T-helper 1 cell treated with Interleukin-12 subunit alpha and Interleukin-12 subunit beta and Interleukin-4 antibody, amounts not matched to agents 30 μg/mL and 1 μg/mL, for 36 hours (primary cell): ENCODE measurements around the gene RNF13.

Experiments used
- H3K27ac Mint-ChIP-seq: one replicate; pipeline ENCODE4 v1.8.0; 2021; ENCODE audit warnings: mild to moderate bottlenecking, mixed read lengths
- H3K27me3 Mint-ChIP-seq: one replicate; pipeline ENCODE4 v1.8.0; 2021; ENCODE audit warnings: low read depth, mixed read lengths
- H3K36me3 Mint-ChIP-seq: one replicate; pipeline ENCODE4 v1.8.0; 2021; ENCODE audit warnings: low read depth, mixed read lengths
- H3K4me1 Mint-ChIP-seq: one replicate; pipeline ENCODE4 v1.8.0; 2021; ENCODE audit warnings: low read depth, mixed read lengths
- H3K4me3 Mint-ChIP-seq: one replicate; pipeline ENCODE4 v1.8.0; 2021; ENCODE audit warnings: mild to moderate bottlenecking, moderate library complexity, mixed read lengths
- H3K9me3 Mint-ChIP-seq: one replicate; pipeline ENCODE4 v1.8.0; 2021; ENCODE audit warnings: mixed read lengths

The RNF13 gene

DNA sequence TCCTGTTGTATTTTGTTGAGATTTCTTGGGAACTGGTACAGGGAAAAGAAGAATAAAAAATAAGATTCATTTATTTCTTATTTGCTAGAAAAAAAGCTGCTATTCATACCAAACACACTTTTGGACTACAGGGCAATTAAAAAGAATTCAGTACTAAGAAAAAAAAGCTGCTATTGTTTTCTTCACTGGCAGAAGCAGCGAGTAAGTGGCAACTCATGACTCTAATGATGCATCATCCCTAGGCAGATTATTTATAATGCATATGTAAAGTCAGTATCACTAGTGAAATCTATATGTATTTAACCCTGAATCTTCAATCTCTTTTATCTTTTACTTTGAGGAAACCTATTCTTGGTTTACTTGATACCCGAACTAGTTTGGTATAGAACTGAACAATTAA is 142.4 kb downstream of the RNF13 start:
- Mint-ChIP-seq H3K9me3 (no peaks in the 10 kb centered on the region), H3K27ac (no peak overlapping the region), H3K4me3 (no peak overlapping the region), H3K36me3 (peaks cover under 1% of the 10 kb centered on the region), H3K27me3 (no peaks in the 10 kb centered on the region), H3K4me1 (peaks cover 12% of the 10 kb centered on the region)

DNA sequence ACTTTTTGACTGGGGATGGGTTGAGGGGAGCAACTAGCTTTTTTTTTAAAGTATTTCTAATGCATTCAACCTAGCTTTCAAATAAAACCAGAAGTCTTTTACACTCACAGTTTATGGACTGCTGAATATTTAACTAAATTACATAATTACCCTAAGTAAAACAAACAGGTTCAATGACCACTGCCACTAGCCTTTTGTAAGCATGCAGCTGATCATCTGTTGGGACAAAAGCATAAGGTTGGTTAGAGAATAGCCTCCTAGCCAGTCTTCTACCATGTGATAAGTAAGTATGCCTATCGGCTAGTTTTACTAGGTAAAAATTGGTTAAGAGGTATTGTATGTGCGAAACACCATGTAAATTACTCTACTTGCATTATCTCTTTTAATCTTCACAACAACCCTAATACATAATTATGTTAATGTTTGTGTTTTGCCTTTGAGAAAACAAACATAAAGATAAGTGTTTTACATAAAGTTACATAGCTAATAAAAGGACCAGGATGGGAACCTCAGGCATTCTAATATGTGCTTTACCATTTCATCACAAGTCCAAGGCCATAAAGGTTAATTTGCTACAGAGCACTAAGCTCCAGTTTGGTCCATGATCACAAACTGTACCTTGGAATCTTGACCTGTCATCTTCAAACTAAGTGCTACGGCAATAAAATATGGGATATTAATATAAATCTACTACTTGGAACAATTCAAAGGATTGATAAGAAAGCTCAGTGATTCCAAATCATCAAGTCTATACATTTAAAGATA is 144.5 kb downstream of the RNF13 start:
- peaks cover 12% of the 10 kb centered on the region for H3K4me1 Mint-ChIP-seq
- H3K4me3 Mint-ChIP-seq: no peak overlapping the region
- H3K9me3 Mint-ChIP-seq: no peaks in the 10 kb centered on the region
- no peaks in the 10 kb centered on the region for H3K27me3 Mint-ChIP-seq
- H3K27ac Mint-ChIP-seq: no peak overlapping the region
- H3K36me3 Mint-ChIP-seq: peaks cover 4% of the 10 kb centered on the region

DNA sequence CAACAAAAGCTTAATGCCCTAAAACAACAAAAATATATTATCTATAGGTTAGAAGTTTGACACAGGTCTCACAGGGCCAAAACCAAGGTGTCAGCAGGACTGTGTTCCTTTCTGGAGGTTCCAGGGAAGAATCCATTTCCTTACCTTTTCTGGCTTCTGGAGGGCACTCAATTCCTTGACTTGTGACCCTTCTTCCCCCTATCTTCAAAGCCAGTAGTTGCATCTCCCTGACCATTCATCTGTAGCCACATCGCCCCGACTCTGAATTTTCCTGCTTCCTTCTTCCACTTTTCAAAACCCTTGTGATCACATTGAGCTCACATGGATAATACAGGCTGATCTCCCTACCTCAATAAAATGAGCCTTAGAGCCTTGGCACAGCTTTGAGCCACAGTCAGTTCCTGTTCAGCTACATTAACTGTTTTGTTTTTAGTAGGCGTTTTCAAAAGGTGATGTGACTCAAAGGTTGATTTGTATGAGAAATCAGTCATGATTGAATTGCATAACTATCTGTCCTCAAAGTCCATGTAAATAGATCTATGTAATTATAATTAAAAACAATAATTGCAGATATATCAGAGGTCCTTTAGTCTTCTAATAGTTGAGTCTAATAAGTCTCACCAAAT is 145.3 kb downstream of the RNF13 start:
- H3K9me3 Mint-ChIP-seq: no peaks in the 10 kb centered on the region
- H3K27me3 Mint-ChIP-seq: no peaks in the 10 kb centered on the region
- peaks cover 4% of the 10 kb centered on the region for H3K36me3 Mint-ChIP-seq
- H3K4me1 Mint-ChIP-seq: peaks cover 12% of the 10 kb centered on the region
- H3K4me3 Mint-ChIP-seq: no peak overlapping the region
- H3K27ac Mint-ChIP-seq: no peak overlapping the region

DNA sequence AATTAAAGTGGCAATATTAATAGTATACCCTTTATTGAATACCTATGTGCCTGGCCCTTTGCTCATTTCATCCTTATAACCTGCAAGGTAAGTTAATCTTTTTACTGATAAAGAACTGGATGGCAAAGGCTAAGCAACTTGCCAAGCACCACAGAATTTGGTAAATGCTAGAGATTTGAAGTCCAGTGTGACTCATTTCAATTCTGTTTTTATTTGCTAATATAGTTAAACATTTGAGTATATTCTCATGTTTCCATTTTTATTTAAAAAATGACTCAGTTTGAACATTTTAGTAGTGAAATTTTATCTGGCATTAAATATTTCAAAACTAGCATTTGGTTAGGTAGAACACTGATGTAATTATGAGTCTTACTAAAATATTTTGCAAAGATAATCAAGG is 146.4 kb downstream of the RNF13 start:
- no peaks in the 10 kb centered on the region for H3K27me3 Mint-ChIP-seq
- H3K4me1 Mint-ChIP-seq: peaks cover 8% of the 10 kb centered on the region
- H3K27ac Mint-ChIP-seq: no peak overlapping the region
- no peaks in the 10 kb centered on the region for H3K9me3 Mint-ChIP-seq
- peaks cover 4% of the 10 kb centered on the region for H3K36me3 Mint-ChIP-seq
- H3K4me3 Mint-ChIP-seq: no peak overlapping the region

DNA sequence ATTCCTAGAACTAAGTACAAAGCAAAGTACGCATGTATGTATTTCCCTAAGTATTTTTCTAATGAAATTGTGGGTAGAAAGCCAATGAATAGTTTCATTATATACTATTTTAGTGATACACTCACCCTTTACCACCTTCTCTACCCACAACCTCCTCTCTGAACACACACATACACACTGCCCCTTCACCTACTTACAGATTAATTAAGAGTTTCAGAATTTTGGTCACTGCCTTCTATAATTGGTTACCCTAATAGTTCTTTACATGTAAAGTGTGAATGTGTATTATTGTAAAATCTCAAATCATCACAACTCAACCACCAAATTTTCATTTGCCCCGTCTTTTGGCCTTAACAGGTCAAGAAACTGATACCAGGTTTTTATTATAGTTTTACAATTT is 150.5 kb downstream of the RNF13 start:
- Mint-ChIP-seq H3K9me3 (no peaks in the 10 kb centered on the region), H3K4me1 (peaks cover 2% of the 10 kb centered on the region), H3K27me3 (peaks cover 13% of the 10 kb centered on the region), H3K36me3 (peaks cover 4% of the 10 kb centered on the region), H3K4me3 (no peak overlapping the region), H3K27ac (no peak overlapping the region)

DNA sequence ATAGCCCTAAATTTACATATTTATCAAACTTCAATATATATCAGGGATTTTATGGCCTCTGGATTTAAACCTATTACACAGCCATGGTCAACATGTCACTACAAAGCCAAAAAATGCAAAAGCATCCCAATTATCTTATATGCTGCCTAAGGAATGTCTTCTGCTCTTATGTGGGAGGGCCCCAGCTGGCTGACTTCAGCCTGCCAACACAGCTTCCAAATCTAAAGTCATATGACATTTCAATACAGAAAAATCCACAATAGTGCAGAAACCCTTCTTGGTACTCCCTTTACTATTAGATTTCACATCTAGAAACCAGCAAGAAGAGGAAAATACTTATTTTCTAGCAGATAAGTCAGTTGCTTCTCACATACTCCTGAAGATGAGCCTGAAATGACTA is 151.3 kb downstream of the RNF13 start:
- H3K27me3 Mint-ChIP-seq: peaks cover 19% of the 10 kb centered on the region
- no peak overlapping the region for H3K4me3 Mint-ChIP-seq
- H3K27ac Mint-ChIP-seq: no peak overlapping the region
- no peaks in the 10 kb centered on the region for H3K9me3 Mint-ChIP-seq
- H3K4me1 Mint-ChIP-seq: peaks cover 2% of the 10 kb centered on the region
- H3K36me3 Mint-ChIP-seq: peaks cover 4% of the 10 kb centered on the region

DNA sequence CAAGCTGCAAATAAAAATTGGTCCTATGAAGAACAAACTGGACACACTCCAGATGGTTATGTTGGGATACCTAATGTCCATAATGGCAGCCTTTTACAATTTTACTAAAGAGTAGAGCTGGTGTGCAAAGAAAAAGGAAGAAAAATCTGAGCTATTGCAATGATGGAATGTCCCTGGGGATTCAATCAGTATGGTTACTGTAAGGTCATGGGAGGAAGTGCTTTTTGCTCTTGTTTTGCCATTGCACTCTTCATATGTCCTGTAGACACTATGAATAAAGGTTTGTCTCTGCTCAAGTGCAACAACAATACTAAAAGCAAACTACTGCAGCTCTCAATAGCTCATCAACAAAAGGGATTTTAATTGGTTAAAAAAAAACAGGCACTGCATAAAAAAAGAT is 152.3 kb downstream of the RNF13 start:
- Mint-ChIP-seq H3K4me1 (peaks cover 5% of the 10 kb centered on the region), H3K27ac (no peak overlapping the region), H3K9me3 (no peaks in the 10 kb centered on the region), H3K4me3 (no peak overlapping the region), H3K36me3 (peaks cover 5% of the 10 kb centered on the region), H3K27me3 (peaks cover 26% of the 10 kb centered on the region)

DNA sequence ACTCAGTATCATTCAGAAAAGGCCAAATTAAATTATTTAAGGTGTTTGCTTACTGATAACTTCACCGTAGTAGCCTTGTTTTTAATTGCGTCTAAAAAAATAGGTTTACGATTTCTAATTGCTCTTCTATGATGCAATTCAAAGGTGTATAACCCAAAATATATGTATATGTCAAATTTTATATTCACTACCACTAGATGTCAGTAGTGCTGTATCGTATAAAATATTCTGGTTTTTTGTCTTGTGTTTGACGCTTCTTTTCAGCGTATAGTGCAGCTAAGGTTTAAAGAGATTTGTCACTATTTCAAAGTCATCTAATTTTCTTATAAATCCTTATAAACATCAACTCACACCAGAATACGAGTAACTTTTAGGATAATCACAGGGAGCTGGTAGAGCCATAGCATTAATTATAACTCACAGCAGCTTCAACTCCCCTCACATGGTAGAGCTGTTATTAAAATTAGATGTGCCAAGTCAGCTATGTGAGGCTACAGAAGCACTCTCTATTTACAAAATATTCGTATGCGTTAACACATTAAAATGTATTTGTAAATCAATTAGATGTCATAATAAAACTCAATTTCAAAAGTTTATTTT is 154.2 kb downstream of the RNF13 start:
- Mint-ChIP-seq H3K27ac (no peak overlapping the region), H3K27me3 (peaks cover 36% of the 10 kb centered on the region), H3K9me3 (no peaks in the 10 kb centered on the region), H3K4me3 (no peak overlapping the region), H3K36me3 (peaks cover 4% of the 10 kb centered on the region), H3K4me1 (peaks cover 11% of the 10 kb centered on the region)

DNA sequence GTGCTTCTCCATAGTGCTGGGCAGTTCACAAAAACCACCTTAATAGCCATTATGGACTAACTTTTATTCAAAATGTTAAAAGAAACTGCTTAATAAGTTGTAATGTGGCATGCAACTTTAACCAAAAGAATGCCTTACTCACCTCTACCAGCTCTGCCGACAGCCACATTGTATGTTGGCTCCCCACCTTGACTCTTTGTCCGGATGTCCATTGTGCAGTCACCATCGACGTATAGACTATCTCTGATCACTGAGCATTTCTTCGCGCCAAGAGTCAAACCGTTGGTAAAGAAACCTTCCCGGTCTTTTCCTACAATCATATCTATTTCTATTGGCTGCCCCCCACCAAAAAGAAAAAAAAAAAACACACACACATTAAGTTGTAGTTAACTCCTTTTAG is 155.2 kb downstream of the RNF13 start:
- Mint-ChIP-seq H3K9me3 (no peaks in the 10 kb centered on the region), H3K27ac (no peak overlapping the region), H3K4me1 (peaks cover 11% of the 10 kb centered on the region), H3K27me3 (peaks cover 42% of the 10 kb centered on the region), H3K4me3 (no peak overlapping the region), H3K36me3 (peaks cover 4% of the 10 kb centered on the region)

DNA sequence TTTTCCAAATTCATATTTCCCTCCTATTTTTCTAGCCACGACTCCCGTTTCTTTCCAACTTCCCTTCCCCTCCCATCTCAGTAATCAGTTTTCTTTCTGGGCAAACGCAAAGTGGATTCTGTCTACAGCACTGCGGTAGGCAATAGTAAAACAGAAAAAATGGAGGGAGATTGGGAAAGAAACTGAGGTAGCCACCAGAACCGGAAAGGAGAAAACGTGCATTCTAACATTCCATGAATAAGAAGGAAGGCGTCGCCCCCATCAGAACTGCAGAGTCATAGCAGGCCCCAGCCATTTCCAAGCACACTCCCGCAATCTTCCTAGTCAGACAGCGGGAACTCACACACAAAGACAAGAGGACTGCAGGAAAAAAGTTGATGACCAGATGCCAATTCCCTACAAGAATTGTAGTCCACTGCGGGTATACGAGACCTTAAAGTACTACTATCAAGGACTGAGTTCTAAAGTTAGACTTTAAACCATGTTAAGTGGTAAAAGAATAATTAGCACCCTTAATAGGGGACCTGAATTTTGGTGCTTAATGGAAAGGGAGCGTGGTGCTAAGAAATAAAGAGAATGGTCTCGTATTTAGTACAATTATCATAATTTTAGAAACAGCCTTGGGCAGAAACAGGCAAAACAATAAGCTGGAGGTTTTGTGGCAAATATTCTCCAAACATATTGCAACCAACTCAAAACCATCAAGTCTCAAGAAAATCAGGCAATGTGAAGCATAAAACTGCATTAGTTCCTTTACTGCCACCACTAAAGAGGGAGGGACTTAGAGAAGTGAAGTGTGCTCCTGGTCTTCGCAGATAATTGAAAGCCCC is 156.3 kb downstream of the RNF13 start:
- Mint-ChIP-seq H3K4me1 (peaks cover 11% of the 10 kb centered on the region), H3K4me3 (peak overlapping the region; percentile 81), H3K9me3 (no peaks in the 10 kb centered on the region), H3K36me3 (peaks cover 4% of the 10 kb centered on the region), H3K27ac (peak overlapping the region; percentile 49), H3K27me3 (peaks cover 50% of the 10 kb centered on the region)

DNA sequence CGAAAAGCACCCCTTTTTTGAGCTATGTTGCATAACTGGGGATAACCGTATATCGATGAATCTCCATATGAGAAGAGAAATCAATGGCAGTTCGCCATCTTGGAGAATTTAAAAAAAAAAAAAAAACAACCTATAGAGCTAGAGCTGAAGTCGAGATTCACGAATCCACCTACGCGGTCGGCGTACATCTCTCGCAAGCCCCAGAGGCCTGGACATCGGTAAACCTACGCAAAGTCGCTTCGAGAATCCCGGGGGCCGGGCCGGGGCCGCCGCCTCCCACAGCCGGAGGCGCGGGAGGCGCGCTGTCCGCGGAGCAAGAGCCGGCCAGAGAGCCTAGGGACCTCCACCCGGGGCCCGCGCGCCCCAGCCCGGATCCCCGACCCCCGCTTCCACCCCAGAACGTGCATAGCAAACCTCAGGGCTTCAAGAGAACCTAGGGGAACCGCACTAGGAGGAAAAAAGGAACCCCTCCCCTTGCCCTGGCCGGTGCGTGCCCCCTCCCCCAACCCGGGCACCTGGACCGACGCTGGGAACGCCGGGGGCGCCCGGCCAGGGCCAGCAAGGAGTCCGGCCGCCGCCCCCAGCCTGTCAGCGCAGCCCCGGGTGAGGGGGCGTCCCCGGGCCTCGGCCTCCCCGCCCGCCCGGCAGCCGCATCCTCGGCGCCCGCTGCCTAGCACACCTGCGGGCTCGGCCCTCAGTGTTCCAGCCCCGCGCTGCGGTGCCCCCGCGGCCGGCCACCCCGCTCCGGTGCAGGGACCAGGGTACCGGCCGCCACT is 157.1 kb downstream of the RNF13 start:
- Mint-ChIP-seq H3K4me3 (peak overlapping the region; percentile 81), H3K27me3 (peaks cover 58% of the 10 kb centered on the region), H3K4me1 (peaks cover 11% of the 10 kb centered on the region), H3K36me3 (peaks cover 4% of the 10 kb centered on the region), H3K9me3 (no peaks in the 10 kb centered on the region), H3K27ac (peak overlapping the region; percentile 49)

DNA sequence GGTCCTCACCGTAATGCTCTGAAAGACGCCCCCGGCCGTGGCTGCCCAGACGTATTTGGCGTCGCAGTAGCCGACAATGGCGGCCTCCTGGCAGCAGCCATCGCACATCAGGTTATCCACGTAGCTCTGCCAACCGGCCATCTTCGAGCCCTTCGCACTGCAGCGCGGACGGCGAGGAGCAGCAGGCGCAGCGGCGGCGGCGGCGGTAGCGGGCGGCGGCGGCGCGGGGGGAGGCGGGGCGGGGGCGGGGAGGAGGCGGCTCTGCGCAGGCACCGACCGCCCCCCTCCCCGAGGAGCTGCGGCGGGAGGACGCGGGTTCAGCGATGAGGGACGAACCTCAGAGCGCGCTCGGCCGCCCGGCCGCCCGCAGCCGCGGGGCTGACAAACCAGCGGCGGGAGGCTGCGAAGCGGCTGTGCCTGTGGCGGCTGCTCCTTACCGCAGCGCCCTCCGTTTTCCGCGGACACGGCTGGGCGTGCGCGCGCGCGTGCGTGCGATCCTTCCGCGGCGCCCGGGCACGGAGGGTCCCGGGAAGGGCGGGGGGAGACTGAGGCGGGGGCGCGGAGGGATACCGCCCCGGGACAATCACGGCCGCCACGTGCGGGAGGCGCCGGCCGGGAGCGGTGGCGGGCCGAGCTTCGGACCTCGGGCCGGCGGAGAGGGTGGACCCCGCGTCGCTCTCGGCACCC is 157.8 kb downstream of the RNF13 start, which contains the start of gene PFN2:
PFN2 (minus strand) TSS at position 180 of the 687 bp plus-strand sequence; CDS start at position 141, 39 bp downstream.
- peak within 1 kb of the TSS; percentile 49 for H3K27ac Mint-ChIP-seq
- H3K4me1 Mint-ChIP-seq: peaks cover 11% of the 10 kb centered on the region
- H3K9me3 Mint-ChIP-seq: no peaks in the 10 kb centered on the region
- peaks cover 66% of the 10 kb centered on the region for H3K27me3 Mint-ChIP-seq
- peaks cover 4% of the 10 kb centered on the region for H3K36me3 Mint-ChIP-seq
- peak within 1 kb of the TSS; percentile 85 for H3K4me3 Mint-ChIP-seq

DNA sequence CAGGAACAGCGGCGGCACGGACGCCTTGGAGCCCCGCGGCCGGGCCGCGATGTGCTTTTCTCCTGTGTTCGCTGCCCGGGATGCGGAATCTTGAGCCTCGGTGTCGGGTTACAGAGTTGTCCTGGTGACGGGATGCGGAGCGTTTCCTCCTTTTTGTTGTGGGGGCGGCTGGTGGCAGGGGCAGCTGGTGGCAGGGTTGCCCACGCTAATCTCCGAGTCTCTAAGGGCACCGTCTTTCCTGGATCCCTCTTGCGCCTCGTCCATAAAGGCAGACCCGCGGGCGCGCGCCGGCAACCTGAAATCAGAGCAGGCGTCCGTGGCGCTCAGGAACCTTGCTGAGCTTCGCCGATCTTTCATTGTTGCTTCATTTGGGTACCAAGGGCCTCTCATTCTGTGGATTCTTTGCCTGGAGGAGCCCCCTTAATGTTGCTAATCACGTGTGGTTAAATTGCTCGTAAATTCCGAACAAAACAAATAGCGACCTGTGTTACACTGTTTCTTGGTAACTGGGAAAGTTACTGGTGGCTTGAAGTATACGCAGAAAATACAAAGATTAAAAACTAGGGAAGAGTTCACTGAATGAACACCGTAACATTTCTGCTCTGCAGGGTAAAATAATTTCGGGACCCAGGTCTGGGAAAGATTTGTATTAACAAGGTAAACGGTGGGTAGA is 158.5 kb downstream of the RNF13 start:
- peak overlapping the region; percentile 85 for H3K4me3 Mint-ChIP-seq
- H3K36me3 Mint-ChIP-seq: peaks cover 4% of the 10 kb centered on the region
- H3K9me3 Mint-ChIP-seq: no peaks in the 10 kb centered on the region
- peaks cover 73% of the 10 kb centered on the region for H3K27me3 Mint-ChIP-seq
- H3K27ac Mint-ChIP-seq: no peak overlapping the region
- peaks cover 11% of the 10 kb centered on the region for H3K4me1 Mint-ChIP-seq
